ENCODE data around the gene TNFRSF1A. TPM values are rescaled to one million over a fixed set of nuclear protein-coding genes. Genes with fewer than 3 reads are reported as not detected.

The TNFRSF1A gene
- total and polyA plus RNA-seq, 9 of the 15 experiments (the other 6 are each of a cell fraction or from before 2014, with no cell fraction given): 0.76 to 43.5 (median 30.0) TPM

- no peaks in the 10 kb centered on the region for H3K79me2 ChIP-seq (ENCODE audit: control insufficient read depth, insufficient read depth, low read length)
- WGBS (ENCODE audit: insufficient coverage, low coverage, missing lambda C conversion rate): 31% methylated on average over 4 of the region's 7 CpGs
- no peak overlapping the region for H2AFZ ChIP-seq (ENCODE audit: low read depth, low read length)
- no peak for DNase-seq (ENCODE audit: extremely low read depth in 1 of 4, low spot score in 3 of 4)
- ChIA-PET POLR2A (interaction anchor here (1.1 kb wide), 1 partner anchor 30 kb away, joined by 4 read pairs; no protein-coding TSS in a partner anchor), CTCF (ENCODE audit: low intra/inter-chr PET ratio) (no interaction called here)
- H3K27ac ChIP-seq (ENCODE audit: extremely low read depth, low read depth, low read length): no peak overlapping the region
- 0 out of 2 replicates have a peak, but pooled peaks cover 3% of the 10 kb centered on the region for H4K20me1 ChIP-seq (replicated peaks; ENCODE audit: control insufficient read depth, insufficient read depth, low read length)
- no peak overlapping the region for H3K4me3 ChIP-seq
- no peak for FAIRE-seq
- no peaks in the 10 kb centered on the region for H3K9me3 ChIP-seq (replicated peaks; ENCODE audit: control insufficient read depth, insufficient read depth, low read depth, low read length)
- no peak overlapping the region for H3K9ac ChIP-seq (ENCODE audit: insufficient read depth in 1 of 2, low read depth in 2 of 2, low read length in 2 of 2)
- H3K9me1 ChIP-seq (ENCODE audit: control insufficient read depth, insufficient read depth, low read length): no peaks in the 10 kb centered on the region
- in situ Hi-C loops (cut with MboI) (no loop called here), intact Hi-C loops (cut with micrococcal nuclease) (no loop called here)
- H3K4me1 ChIP-seq (replicated peaks in 1 of 2; ENCODE audit: control insufficient read depth in 2 of 2, insufficient read depth in 2 of 2, low read length in 2 of 2): peaks cover 0 to 14% of the 10 kb centered on the region in 2 experiments; a peak in 3 of 5 replicates
- ATAC-seq: no peak
- no peak overlapping the region for H3K4me2 ChIP-seq (ENCODE audit: insufficient read depth, low read length)
- TF ChIP-seq FOXJ2 (tag; IDR thresholded peaks at IDR 0.05): no peak
- TF ChIP-seq BRD9 (IDR thresholded peaks at IDR 0.05; ENCODE audit: low read depth, partially characterized antibody): no peak
- TF ChIP-seq GABPA (tag; conservative IDR thresholded peaks at IDR 0.05; ENCODE audit: low read depth): no peak
- no peak for TF ChIP-seq NFATC3 (IDR thresholded peaks at IDR 0.05)
- no peak for TF ChIP-seq RAD51 (IDR thresholded peaks at IDR 0.05; ENCODE audit: borderline replicate concordance, low read depth)
- TF ChIP-seq ETV6 (IDR thresholded peaks at IDR 0.05; ENCODE audit: borderline replicate concordance in 1 of 2, low read depth in 2 of 2, low read length in 1 of 2): no peak
- TF ChIP-seq ETV6 (CRISPR knock-in tag; IDR thresholded peaks at IDR 0.05; ENCODE audit: borderline replicate concordance): no peak
- no peak for TF ChIP-seq RHOXF2B (CRISPR knock-in tag; conservative IDR thresholded peaks at IDR 0.05)
- no peak for TF ChIP-seq GATAD2B (IDR thresholded peaks at IDR 0.05; ENCODE audit: borderline replicate concordance)
- no peak for TF ChIP-seq ZNF124 (CRISPR knock-in tag; IDR thresholded peaks at IDR 0.05)
- TF ChIP-seq TFE3 (CRISPR knock-in tag; IDR thresholded peaks at IDR 0.05): no peak
- no peak for TF ChIP-seq BACH1 (tag; IDR thresholded peaks at IDR 0.05)
- TF ChIP-seq SNIP1 (IDR thresholded peaks at IDR 0.05; ENCODE audit: low read depth): no peak
- TF ChIP-seq MTA2 (IDR thresholded peaks at IDR 0.05; ENCODE audit: low read depth): no peak
- no peak for TF ChIP-seq NRF1 (conservative IDR thresholded peaks at IDR 0.05 in 1 of 2, IDR thresholded peaks at IDR 0.05 in 1 of 2)
- no peak for TF ChIP-seq DPF2 (IDR thresholded peaks at IDR 0.05)
- TF ChIP-seq KDM2B (CRISPR knock-in tag; IDR thresholded peaks at IDR 0.05): no peak
- no peak for TF ChIP-seq ELF1 (tag; IDR thresholded peaks at IDR 0.05)
- BruUV-seq (replicated peaks): no TSS peak
- peaks cover 0 to 8% of the 10 kb centered on the region in 2 experiments; a peak in 2 of 5 replicates for H3K27me3 ChIP-seq (ENCODE audit: control insufficient read depth in 2 of 2, insufficient read depth in 2 of 2, low read length in 2 of 2)
- H3K36me3 ChIP-seq (ENCODE audit: control insufficient read depth, insufficient read depth, low read length): no peaks in the 10 kb centered on the region
These were observed 18.2 kb upstream of the TNFRSF1A start for GRCh38 chr12:6360080-6360571.

Measured in K562 (cell line).